Measurements from ENCODE around the gene ITPR1. TPM values are rescaled to one million over a fixed set of nuclear protein-coding genes. Genes with fewer than 3 reads are reported as not detected.

Gene ITPR1
- polyA plus RNA-seq, 1 donor from 2014 or later = 2.1 TPM

DNA sequence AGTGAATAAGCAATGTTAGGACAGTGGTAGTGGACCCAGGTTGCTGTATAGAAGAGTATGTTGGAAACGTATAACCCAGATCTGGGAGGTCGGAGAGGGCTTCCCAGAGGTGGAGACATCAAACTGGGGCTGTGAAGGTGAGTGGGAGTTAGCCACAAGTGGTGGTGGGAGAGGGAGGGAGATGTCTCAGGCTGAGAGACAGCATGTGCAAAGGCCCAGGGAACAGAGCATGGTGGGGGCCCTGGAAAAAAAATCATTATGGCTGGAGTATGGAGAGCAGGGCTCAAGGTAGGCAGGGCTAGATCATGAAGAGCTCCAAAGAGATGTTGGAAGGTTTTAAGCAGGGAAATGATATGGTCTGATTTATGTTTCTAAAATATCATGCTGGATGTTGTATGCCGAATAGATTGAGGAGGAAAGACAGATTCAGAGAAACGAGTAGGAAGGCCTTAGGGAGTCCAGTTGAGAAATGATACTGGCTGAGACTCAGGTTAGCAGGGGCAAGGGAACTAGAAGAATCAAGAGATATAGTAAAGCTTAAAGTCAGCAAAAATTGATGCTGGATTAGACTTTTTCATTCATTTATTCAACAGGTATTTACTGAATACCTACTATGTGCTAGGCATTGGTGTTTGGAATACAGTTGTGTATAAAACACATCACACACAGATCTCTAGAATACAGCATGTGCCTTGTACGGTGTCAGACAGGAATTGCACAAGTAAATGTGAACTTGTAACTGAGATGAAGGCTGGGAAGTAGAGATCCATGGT, 17.0 kb downstream of the ITPR1 start:
- no peaks in the 10 kb centered on the region for H3K9me2 ChIP-seq (ENCODE audit: insufficient read depth, low read length)
- no peak overlapping the region for H3K4me2 ChIP-seq (ENCODE audit: low read length)
- H4K20me1 ChIP-seq (ENCODE audit: insufficient read depth) = no peaks in the 10 kb centered on the region
- H3K79me2 ChIP-seq (replicated peaks; ENCODE audit: insufficient read depth, low read length) = no peaks in the 10 kb centered on the region
- no peak overlapping the region for H3K27ac ChIP-seq (ENCODE audit: low read length)
- H3F3A ChIP-seq (ENCODE audit: insufficient read depth, low read length, poor library complexity, severe bottlenecking) = no peaks in the 10 kb centered on the region
- H2AFZ ChIP-seq (ENCODE audit: low read depth, low read length) = no peak overlapping the region
- H3K9me3 ChIP-seq (ENCODE audit: low read length) = no peaks in the 10 kb centered on the region
- H3K9ac ChIP-seq (ENCODE audit: low read length) = no peak overlapping the region
- TF ChIP-seq EP300 (conservative IDR thresholded peaks at IDR 0.05; ENCODE audit: poor library complexity, severe bottlenecking) (no peak), RAD21 (conservative IDR thresholded peaks at IDR 0.05) (no peak), SMC3 (conservative IDR thresholded peaks at IDR 0.05; ENCODE audit: poor library complexity) (no peak), POLR2AphosphoS5 (IDR thresholded peaks at IDR 0.05) (no peak), EZH2 (IDR thresholded peaks at IDR 0.05; ENCODE audit: borderline replicate concordance, insufficient read depth, low read length, poor library complexity, severe bottlenecking) (no peak), MXI1 (conservative IDR thresholded peaks at IDR 0.05; ENCODE audit: poor library complexity, severe bottlenecking) (no peak), CTCF (IDR thresholded peaks at IDR 0.05; ENCODE audit: poor library complexity, severe bottlenecking) (no peak), TAF1 (IDR thresholded peaks at IDR 0.05; ENCODE audit: low read depth) (no peak)
- TF ChIP-seq, protein P1, sequence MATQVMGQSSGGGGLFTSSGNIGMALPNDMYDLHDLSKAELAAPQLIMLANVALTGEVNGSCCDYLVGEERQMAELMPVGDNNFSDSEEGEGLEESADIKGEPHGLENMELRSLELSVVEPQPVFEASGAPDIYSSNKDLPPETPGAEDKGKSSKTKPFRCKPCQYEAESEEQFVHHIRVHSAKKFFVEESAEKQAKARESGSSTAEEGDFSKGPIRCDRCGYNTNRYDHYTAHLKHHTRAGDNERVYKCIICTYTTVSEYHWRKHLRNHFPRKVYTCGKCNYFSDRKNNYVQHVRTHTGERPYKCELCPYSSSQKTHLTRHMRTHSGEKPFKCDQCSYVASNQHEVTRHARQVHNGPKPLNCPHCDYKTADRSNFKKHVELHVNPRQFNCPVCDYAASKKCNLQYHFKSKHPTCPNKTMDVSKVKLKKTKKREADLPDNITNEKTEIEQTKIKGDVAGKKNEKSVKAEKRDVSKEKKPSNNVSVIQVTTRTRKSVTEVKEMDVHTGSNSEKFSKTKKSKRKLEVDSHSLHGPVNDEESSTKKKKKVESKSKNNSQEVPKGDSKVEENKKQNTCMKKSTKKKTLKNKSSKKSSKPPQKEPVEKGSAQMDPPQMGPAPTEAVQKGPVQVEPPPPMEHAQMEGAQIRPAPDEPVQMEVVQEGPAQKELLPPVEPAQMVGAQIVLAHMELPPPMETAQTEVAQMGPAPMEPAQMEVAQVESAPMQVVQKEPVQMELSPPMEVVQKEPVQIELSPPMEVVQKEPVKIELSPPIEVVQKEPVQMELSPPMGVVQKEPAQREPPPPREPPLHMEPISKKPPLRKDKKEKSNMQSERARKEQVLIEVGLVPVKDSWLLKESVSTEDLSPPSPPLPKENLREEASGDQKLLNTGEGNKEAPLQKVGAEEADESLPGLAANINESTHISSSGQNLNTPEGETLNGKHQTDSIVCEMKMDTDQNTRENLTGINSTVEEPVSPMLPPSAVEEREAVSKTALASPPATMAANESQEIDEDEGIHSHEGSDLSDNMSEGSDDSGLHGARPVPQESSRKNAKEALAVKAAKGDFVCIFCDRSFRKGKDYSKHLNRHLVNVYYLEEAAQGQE (IDR thresholded peaks at IDR 0.05; ENCODE audit: borderline replicate concordance) = no peak
- no peaks in the 10 kb centered on the region for H3K36me3 ChIP-seq (ENCODE audit: insufficient read depth, low read length)
- no peaks in the 10 kb centered on the region for H3K27me3 ChIP-seq (ENCODE audit: insufficient read depth, low read depth, low read length)
- no peak overlapping the region for H3K4me3 ChIP-seq (ENCODE audit: low read length)

DNA sequence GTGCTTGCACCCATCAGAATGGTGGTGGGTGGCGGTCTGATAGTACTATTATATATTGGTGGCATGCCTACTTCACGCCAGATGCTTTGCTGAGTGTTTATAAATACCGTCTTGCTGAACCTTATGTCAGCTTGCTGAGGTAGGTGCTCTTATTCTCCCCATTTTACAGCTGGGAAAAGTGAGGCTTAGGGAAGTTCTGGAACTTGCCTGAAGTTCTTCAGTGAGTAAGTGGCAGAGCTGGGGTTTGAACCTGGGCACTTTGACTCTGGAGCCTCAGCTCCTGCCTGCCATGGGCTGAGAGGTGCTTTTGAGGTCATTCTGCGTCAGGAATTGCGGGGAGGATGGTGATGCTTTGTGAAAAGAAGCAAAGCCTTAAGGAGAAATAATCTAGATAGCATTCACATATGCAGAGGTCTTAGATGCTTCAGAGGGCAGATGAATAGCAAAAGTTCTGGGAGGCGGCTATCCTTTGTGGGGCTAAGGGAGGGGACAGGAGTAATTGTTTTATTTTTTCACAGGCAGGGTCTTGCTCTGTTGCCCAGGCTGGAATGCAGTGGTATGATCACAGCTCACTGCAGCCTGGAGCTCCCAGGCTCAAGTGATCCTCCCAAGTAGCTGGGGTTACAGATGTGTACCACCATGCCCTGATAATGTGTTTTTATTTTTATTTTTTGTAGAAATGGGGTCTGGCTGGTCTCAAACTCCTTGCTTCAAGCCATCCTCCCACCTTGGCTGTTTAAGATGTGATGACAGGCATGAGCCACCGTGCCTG, 18.5 kb downstream of the ITPR1 start:
- no peak overlapping the region for H2AFZ ChIP-seq (ENCODE audit: low read depth, low read length)
- H4K20me1 ChIP-seq (ENCODE audit: insufficient read depth) = no peaks in the 10 kb centered on the region
- TF ChIP-seq SMC3 (conservative IDR thresholded peaks at IDR 0.05; ENCODE audit: poor library complexity) (no peak), MXI1 (conservative IDR thresholded peaks at IDR 0.05; ENCODE audit: poor library complexity, severe bottlenecking) (no peak), TAF1 (IDR thresholded peaks at IDR 0.05; ENCODE audit: low read depth) (no peak), POLR2AphosphoS5 (IDR thresholded peaks at IDR 0.05) (no peak), RAD21 (conservative IDR thresholded peaks at IDR 0.05) (no peak), EP300 (conservative IDR thresholded peaks at IDR 0.05; ENCODE audit: poor library complexity, severe bottlenecking) (no peak), CTCF (IDR thresholded peaks at IDR 0.05; ENCODE audit: poor library complexity, severe bottlenecking) (no peak), EZH2 (IDR thresholded peaks at IDR 0.05; ENCODE audit: borderline replicate concordance, insufficient read depth, low read length, poor library complexity, severe bottlenecking) (no peak)
- TF ChIP-seq, protein P1 (IDR thresholded peaks at IDR 0.05; ENCODE audit: borderline replicate concordance) = no peak
- no peaks in the 10 kb centered on the region for H3K9me3 ChIP-seq (ENCODE audit: low read length)
- no peaks in the 10 kb centered on the region for H3K36me3 ChIP-seq (ENCODE audit: insufficient read depth, low read length)
- H3K9ac ChIP-seq (ENCODE audit: low read length) = no peak overlapping the region
- H3K79me2 ChIP-seq (replicated peaks; ENCODE audit: insufficient read depth, low read length) = no peaks in the 10 kb centered on the region
- no peak overlapping the region for H3K27ac ChIP-seq (ENCODE audit: low read length)
- H3K9me2 ChIP-seq (ENCODE audit: insufficient read depth, low read length) = no peaks in the 10 kb centered on the region
- no peaks in the 10 kb centered on the region for H3K27me3 ChIP-seq (ENCODE audit: insufficient read depth, low read depth, low read length)
- H3F3A ChIP-seq (ENCODE audit: insufficient read depth, low read length, poor library complexity, severe bottlenecking) = no peaks in the 10 kb centered on the region
- no peak overlapping the region for H3K4me2 ChIP-seq (ENCODE audit: low read length)
- no peak overlapping the region for H3K4me3 ChIP-seq (ENCODE audit: low read length)

Measured in neural cell (in vitro differentiated cells).